ENCODE results near the gene CTTN. TPM values are rescaled to one million over a fixed set of nuclear protein-coding genes. Genes with fewer than 3 reads are reported as not detected.

The CTTN gene
- total RNA-seq, 1 donor from 2014 or later, result 239 TPM

DNA sequence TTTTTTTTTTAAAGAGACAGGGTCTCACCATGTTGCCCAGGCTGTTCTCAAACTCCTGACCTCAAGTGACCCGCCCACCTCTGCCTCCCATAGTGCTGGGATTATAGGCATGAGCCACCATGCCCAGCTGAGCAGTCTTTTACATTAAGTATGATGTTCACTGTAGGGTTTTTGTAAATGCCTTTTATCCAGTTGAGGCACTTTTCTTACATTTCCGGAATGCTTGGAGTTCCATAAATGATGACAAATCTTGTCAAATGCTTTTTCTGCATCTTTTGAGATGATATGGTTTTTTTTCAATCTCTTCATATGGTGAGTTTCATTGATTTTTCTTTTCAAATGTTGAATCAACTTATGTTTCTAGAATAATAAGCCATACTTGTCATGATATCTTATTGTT lies 29.4 kb upstream of the CTTN start:
- TF ChIP-seq, protein P1, sequence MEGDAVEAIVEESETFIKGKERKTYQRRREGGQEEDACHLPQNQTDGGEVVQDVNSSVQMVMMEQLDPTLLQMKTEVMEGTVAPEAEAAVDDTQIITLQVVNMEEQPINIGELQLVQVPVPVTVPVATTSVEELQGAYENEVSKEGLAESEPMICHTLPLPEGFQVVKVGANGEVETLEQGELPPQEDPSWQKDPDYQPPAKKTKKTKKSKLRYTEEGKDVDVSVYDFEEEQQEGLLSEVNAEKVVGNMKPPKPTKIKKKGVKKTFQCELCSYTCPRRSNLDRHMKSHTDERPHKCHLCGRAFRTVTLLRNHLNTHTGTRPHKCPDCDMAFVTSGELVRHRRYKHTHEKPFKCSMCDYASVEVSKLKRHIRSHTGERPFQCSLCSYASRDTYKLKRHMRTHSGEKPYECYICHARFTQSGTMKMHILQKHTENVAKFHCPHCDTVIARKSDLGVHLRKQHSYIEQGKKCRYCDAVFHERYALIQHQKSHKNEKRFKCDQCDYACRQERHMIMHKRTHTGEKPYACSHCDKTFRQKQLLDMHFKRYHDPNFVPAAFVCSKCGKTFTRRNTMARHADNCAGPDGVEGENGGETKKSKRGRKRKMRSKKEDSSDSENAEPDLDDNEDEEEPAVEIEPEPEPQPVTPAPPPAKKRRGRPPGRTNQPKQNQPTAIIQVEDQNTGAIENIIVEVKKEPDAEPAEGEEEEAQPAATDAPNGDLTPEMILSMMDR (IDR thresholded peaks at IDR 0.05; ENCODE audit: unreplicated experiment), result no peak
- Mint-ChIP-seq H3K36me3 (ENCODE audit: insufficient read depth) (peaks cover 47% of the 10 kb centered on the region), H3K27ac (no peak overlapping the region), H3K9me3 (ENCODE audit: low read depth) (peaks cover 8% of the 10 kb centered on the region), H3K4me3 (ENCODE audit: low read depth) (no peak overlapping the region), H3K4me1 (ENCODE audit: low read depth) (no peaks in the 10 kb centered on the region), H3K27me3 (no peaks in the 10 kb centered on the region)
- DNase-seq (ENCODE audit: low spot score, unreplicated experiment), result no peak

DNA sequence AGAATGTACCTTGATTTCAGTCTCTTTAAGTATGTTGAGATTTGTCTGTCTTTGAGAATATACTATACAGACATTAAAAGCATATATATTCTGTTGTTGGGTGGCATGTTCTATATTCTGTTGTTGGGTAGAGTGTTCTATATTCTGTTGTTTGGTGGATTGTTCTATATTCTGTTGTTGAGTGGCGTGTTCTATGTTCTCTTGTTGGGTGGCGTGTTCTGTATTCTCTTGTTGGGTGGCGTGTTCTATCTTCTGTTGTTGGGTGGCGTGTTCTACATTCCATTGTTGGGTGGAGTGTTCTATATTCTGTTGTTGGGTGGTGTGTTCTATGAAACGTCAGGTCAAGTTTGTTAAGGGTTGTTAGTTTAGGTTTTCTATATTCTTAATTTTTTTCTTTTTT lies 27.1 kb upstream of the CTTN start:
- TF ChIP-seq, protein P1 (IDR thresholded peaks at IDR 0.05; ENCODE audit: unreplicated experiment), result no peak
- H3K4me3 Mint-ChIP-seq (ENCODE audit: low read depth), result no peak overlapping the region
- DNase-seq (ENCODE audit: low spot score, unreplicated experiment), result no peak
- peaks cover 42% of the 10 kb centered on the region for H3K36me3 Mint-ChIP-seq (ENCODE audit: insufficient read depth)
- H3K4me1 Mint-ChIP-seq (ENCODE audit: low read depth), result no peaks in the 10 kb centered on the region
- H3K27ac Mint-ChIP-seq, result no peak overlapping the region
- H3K9me3 Mint-ChIP-seq (ENCODE audit: low read depth), result peaks cover 8% of the 10 kb centered on the region
- no peaks in the 10 kb centered on the region for H3K27me3 Mint-ChIP-seq

DNA sequence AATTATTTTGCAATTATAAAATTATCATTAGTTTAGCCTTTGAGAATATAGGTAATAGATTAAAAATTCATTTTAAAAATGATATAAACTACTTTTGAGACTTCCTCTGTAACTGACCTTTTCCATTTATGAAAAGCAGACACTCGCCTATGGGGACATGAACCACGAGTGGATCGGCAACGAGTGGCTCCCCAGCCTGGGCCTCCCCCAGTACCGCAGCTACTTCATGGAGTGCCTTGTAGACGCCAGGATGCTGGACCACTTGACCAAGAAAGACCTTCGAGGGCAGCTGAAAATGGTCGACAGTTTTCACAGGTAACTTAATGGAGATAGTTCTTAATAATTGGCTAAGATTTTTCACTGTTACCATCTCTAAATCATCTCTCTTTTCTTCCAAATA lies 26.3 kb upstream of the CTTN start:
- no peaks in the 10 kb centered on the region for H3K27me3 Mint-ChIP-seq
- DNase-seq (ENCODE audit: low spot score, unreplicated experiment), result no peak
- H3K9me3 Mint-ChIP-seq (ENCODE audit: low read depth), result peaks cover 8% of the 10 kb centered on the region
- H3K4me1 Mint-ChIP-seq (ENCODE audit: low read depth), result no peaks in the 10 kb centered on the region
- H3K27ac Mint-ChIP-seq, result peak overlapping the region; percentile 80
- no peak overlapping the region for H3K4me3 Mint-ChIP-seq (ENCODE audit: low read depth)
- TF ChIP-seq, protein P1 (IDR thresholded peaks at IDR 0.05; ENCODE audit: unreplicated experiment), result no peak
- peaks cover 44% of the 10 kb centered on the region for H3K36me3 Mint-ChIP-seq (ENCODE audit: insufficient read depth)

DNA sequence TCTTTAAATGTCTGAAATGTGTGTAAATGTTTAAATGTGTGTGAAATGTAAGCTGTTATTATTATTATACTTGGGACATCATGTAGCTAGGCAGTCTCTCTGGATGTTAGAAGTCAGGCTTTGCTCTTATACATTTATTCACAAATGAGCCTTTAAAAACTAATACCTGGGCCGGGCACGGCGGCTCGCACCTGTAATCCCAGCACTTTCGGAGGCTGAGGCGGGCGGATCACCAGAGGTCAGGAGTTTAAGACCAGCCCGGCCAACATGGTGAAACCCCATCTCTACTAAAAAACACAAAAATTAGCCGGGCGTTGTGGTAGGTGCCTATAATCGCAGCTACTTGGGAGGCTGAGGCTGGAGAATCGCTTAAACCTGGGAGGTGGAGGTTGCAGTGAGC lies 21.7 kb upstream of the CTTN start:
- Mint-ChIP-seq H3K4me3 (ENCODE audit: low read depth) (no peak overlapping the region), H3K36me3 (ENCODE audit: insufficient read depth) (peaks cover 30% of the 10 kb centered on the region), H3K9me3 (ENCODE audit: low read depth) (no peaks in the 10 kb centered on the region), H3K27ac (no peak overlapping the region), H3K4me1 (ENCODE audit: low read depth) (no peaks in the 10 kb centered on the region), H3K27me3 (no peaks in the 10 kb centered on the region)
- TF ChIP-seq, protein P1 (IDR thresholded peaks at IDR 0.05; ENCODE audit: unreplicated experiment), result no peak
- DNase-seq (ENCODE audit: low spot score, unreplicated experiment), result no peak

DNA sequence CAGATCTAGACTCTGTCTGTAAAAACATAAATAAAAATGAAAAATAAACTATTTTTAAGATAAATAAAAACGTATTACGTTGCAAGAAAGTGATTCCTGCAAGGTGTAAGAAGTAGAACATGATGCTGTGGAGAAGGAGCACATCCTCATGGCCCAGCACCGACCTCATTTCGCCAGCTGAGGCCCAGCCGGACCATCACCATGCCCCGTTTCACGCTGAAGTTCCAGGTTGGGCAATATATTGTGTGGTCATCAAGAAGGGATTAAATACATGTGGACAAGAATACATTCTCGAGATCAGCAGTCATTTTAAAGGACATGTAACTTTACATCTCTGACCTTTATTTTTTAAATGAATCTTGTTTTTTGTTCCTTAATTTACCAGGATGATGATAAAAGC lies 20.7 kb upstream of the CTTN start:
- H3K27me3 Mint-ChIP-seq, result no peaks in the 10 kb centered on the region
- no peaks in the 10 kb centered on the region for H3K4me1 Mint-ChIP-seq (ENCODE audit: low read depth)
- no peaks in the 10 kb centered on the region for H3K9me3 Mint-ChIP-seq (ENCODE audit: low read depth)
- peaks cover 28% of the 10 kb centered on the region for H3K36me3 Mint-ChIP-seq (ENCODE audit: insufficient read depth)
- DNase-seq (ENCODE audit: low spot score, unreplicated experiment), result no peak
- no peak overlapping the region for H3K27ac Mint-ChIP-seq
- TF ChIP-seq, protein P1 (IDR thresholded peaks at IDR 0.05; ENCODE audit: unreplicated experiment), result no peak
- H3K4me3 Mint-ChIP-seq (ENCODE audit: low read depth), result no peak overlapping the region

All from progenitor cell of endocrine pancreas (in vitro differentiated cells).